Fibroblast of lung (primary cell): Measurements from ENCODE around the gene ANKRD28.

Experiments
- EZH2 ChIP-seq: IDR thresholded peaks from 2 replicates; pipeline ENCODE4 v1.5.1; 2012; ENCODE audit warnings: low read length, control low read depth, mild to moderate bottlenecking; ENCODE audit errors: missing control alignments
- TF ChIP-seq, protein P1 (sequence below), 2 donors: IDR thresholded peaks in 1 of 2; conservative IDR thresholded peaks in 1 of 2; 1 replicate in 1 of 2; 2 replicates in 1 of 2; pipeline ENCODE4 v1.5.1; 2011 to 2012; ENCODE audit warnings: low read length in 2 of 2, control low read depth in 1 of 2, inconsistent platforms in 1 of 2, low read depth in 1 of 2, mild to moderate bottlenecking in 1 of 2

DNA sequence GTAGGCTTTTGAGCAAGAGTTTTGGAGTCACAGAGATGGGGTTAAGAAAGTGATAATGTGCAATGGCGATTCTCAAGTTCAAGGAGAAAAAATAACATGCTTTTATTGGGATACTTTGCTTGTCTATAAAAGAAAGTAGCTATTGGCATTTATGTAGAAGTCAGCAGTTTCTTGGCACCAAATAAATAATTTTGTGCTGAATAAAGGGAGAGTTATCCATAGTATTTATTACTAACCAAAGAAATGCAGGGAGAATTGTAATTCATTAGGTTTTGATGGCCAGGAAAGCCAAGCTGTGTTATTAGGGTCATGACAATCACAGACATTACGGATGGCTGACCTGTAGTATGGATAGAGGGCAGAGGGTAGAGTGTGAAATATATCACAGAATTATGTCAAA, 163.1 kb downstream of the ANKRD28 start:
- TF ChIP-seq, protein P1, sequence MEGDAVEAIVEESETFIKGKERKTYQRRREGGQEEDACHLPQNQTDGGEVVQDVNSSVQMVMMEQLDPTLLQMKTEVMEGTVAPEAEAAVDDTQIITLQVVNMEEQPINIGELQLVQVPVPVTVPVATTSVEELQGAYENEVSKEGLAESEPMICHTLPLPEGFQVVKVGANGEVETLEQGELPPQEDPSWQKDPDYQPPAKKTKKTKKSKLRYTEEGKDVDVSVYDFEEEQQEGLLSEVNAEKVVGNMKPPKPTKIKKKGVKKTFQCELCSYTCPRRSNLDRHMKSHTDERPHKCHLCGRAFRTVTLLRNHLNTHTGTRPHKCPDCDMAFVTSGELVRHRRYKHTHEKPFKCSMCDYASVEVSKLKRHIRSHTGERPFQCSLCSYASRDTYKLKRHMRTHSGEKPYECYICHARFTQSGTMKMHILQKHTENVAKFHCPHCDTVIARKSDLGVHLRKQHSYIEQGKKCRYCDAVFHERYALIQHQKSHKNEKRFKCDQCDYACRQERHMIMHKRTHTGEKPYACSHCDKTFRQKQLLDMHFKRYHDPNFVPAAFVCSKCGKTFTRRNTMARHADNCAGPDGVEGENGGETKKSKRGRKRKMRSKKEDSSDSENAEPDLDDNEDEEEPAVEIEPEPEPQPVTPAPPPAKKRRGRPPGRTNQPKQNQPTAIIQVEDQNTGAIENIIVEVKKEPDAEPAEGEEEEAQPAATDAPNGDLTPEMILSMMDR (conservative IDR thresholded peaks at IDR 0.05 in 1 of 2, IDR thresholded peaks at IDR 0.05 in 1 of 2; ENCODE audit: low read depth in 1 of 2, low read length in 2 of 2) = no peak
- TF ChIP-seq EZH2 = no peak
